Adipose tissue (tissue), 3 donors: Measurements from ENCODE around the gene BIK. TPM values are rescaled to one million over a fixed set of nuclear protein-coding genes. Genes with fewer than 3 reads are reported as not detected.

Experiments
- H3K27ac ChIP-seq: one replicate; pipeline ENCODE4 v1.5.1; 2013; ENCODE audit warnings: low read depth, low read length
- WGBS, 3 donors: extraction: QIAGEN DNeasy Blood & Tissue Kit; methylation state at CpG; one replicate each; pipeline ENCODE4 v1.1.7; 2013; 5-methylcytosine and 5-hydroxymethylcytosine counted together
- polyA plus RNA-seq, 3 donors: library from polyadenylated mRNA; stranded (reverse); fragments of 200-250 nt; gene quantifications; one replicate each; pipeline ENCODE4 v1.2.3, GENCODE V29; 2013
- donor health status: healthy with polysubstance abuse.
- donor health status: Bipolar disorder and iron deficiency.
- donor health status: healthy.

BIK gene
- polyA plus RNA-seq, 3 donors = 1.00 to 1.0 TPM; not detected in 1

- WGBS, 3 donors = 44 to 75% (median 49%) methylated on average over 9 of the region's 9 CpGs
- no peak overlapping the region for H3K27ac ChIP-seq
Observed at GRCh38 chr22:43153899-43154298, 43.3 kb downstream of the BIK start.

GRCh38 chr22:43154887-43155536 lies 44.5 kb downstream of the BIK start:
- 60 to 83% (median 71%) methylated on average over 23 to 27 of the region's 27 CpGs for WGBS, 3 donors
- no peak overlapping the region for H3K27ac ChIP-seq

GRCh38 chr22:43155789-43156188 lies 45.2 kb downstream of the BIK start:
- WGBS, 3 donors = 69 to 92% (median 88%) methylated on average over 5 of the region's 5 CpGs
- no peak overlapping the region for H3K27ac ChIP-seq

- 78 to 90% (median 86%) methylated on average over 11 to 12 of the region's 12 CpGs for WGBS, 3 donors
- H3K27ac ChIP-seq = no peak overlapping the region
Observed at GRCh38 chr22:43156413-43156812, 45.9 kb downstream of the BIK start.

GRCh38 chr22:43157874-43158546 lies 47.5 kb downstream of the BIK start:
- 65 to 82% (median 73%) methylated on average over 8 to 9 of the region's 9 CpGs for WGBS, 3 donors
- no peak overlapping the region for H3K27ac ChIP-seq

- WGBS, 3 donors = 87 to 89% (median 87%) methylated on average over 24 of the region's 24 CpGs
- no peak overlapping the region for H3K27ac ChIP-seq
Observed at GRCh38 chr22:43158778-43159483, 48.4 kb downstream of the BIK start.

GRCh38 chr22:43159484-43160178 lies 49.1 kb downstream of the BIK start:
- 60 to 66% (median 63%) methylated on average over 18 of the region's 18 CpGs for WGBS, 3 donors
- no peak overlapping the region for H3K27ac ChIP-seq

GRCh38 chr22:43160497-43161126 lies 50.1 kb downstream of the BIK start:
- no peak overlapping the region for H3K27ac ChIP-seq
- WGBS, 3 donors = 95 to 97% (median 97%) methylated on average over 8 of the region's 8 CpGs

GRCh38 chr22:43162412-43163150 lies 52.0 kb downstream of the BIK start:
- no peak overlapping the region for H3K27ac ChIP-seq
- WGBS, 3 donors = 95 to 96% (median 96%) methylated on average over 18 to 24 of the region's 24 CpGs

- no peak overlapping the region for H3K27ac ChIP-seq
- 79 to 83% (median 82%) methylated on average over 18 of the region's 18 CpGs for WGBS, 3 donors
Observed at GRCh38 chr22:43163241-43163795, 52.8 kb downstream of the BIK start.

GRCh38 chr22:43164636-43165035 lies 54.1 kb downstream of the BIK start:
- H3K27ac ChIP-seq = no peak overlapping the region

GRCh38 chr22:43166132-43166930 lies 55.8 kb downstream of the BIK start:
- no peak overlapping the region for H3K27ac ChIP-seq
- 90 to 95% (median 91%) methylated on average over 23 of the region's 23 CpGs for WGBS, 3 donors

More at GRCh38 chr22:43164636-43165035, 54.1 kb downstream of the BIK start:
- 44 to 56% (median 55%) methylated on average over 16 of the region's 16 CpGs for WGBS, 3 donors

- WGBS, 3 donors = 81 to 94% (median 93%) methylated on average over 19 of the region's 19 CpGs
- no peak overlapping the region for H3K27ac ChIP-seq
Observed at GRCh38 chr22:43167001-43167589, 56.5 kb downstream of the BIK start.

GRCh38 chr22:43168471-43169309 lies 58.1 kb downstream of the BIK start:
- WGBS, 3 donors = 77 to 91% (median 82%) methylated on average over 21 to 25 of the region's 25 CpGs
- H3K27ac ChIP-seq = no peak overlapping the region

- H3K27ac ChIP-seq = no peak overlapping the region
- WGBS, 3 donors = 91 to 94% (median 93%) methylated on average over 23 of the region's 23 CpGs
Observed at GRCh38 chr22:43169310-43170130, 59.0 kb downstream of the BIK start.
